ENCODE results near the gene IMP3. TPM values are rescaled to one million over a fixed set of nuclear protein-coding genes. Genes with fewer than 3 reads are reported as not detected.

The IMP3 gene
- total and polyA plus RNA-seq, 7 donors = 55.4 to 117 (median 71.1) TPM

DNA sequence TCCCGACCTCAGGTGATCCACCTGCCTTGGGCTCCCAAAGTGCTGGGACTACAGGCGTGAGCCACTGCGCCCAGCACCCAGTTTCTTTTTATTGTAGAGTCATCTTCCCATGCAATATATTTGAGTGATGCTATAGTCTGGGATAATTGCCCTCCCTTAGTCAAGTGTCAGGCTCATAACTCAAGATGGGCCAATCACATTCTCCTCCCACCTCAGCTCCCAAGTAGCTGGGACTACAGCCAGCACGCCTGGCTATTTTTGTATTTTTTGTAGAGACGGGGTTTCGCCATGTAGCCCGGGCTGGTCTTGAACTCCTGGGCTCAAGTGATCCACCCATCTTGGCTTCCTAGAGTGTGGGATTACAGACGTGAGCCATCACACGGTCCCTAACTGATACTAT, 45.7 kb downstream of the IMP3 start:
- TF ChIP-seq EP300 (IDR thresholded peaks at IDR 0.05) = no peak
- TF ChIP-seq, protein P1, sequence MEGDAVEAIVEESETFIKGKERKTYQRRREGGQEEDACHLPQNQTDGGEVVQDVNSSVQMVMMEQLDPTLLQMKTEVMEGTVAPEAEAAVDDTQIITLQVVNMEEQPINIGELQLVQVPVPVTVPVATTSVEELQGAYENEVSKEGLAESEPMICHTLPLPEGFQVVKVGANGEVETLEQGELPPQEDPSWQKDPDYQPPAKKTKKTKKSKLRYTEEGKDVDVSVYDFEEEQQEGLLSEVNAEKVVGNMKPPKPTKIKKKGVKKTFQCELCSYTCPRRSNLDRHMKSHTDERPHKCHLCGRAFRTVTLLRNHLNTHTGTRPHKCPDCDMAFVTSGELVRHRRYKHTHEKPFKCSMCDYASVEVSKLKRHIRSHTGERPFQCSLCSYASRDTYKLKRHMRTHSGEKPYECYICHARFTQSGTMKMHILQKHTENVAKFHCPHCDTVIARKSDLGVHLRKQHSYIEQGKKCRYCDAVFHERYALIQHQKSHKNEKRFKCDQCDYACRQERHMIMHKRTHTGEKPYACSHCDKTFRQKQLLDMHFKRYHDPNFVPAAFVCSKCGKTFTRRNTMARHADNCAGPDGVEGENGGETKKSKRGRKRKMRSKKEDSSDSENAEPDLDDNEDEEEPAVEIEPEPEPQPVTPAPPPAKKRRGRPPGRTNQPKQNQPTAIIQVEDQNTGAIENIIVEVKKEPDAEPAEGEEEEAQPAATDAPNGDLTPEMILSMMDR (IDR thresholded peaks at IDR 0.05) = no peak
- TF ChIP-seq POLR2AphosphoS5 (IDR thresholded peaks at IDR 0.05) = peak in 1 of 4 donors; percentile 13
- no peak for TF ChIP-seq POLR2A (IDR thresholded peaks at IDR 0.05)
- no peak overlapping the region for H3K4me3 ChIP-seq
- no peak for DNase-seq
- intact Hi-C loops (cut with DNase I) = no loop called here
- H3K36me3 ChIP-seq = peaks cover 0 to 72% (median 13%) of the 10 kb centered on the region in 4 donors
- no peaks in the 10 kb centered on the region for H3K27me3 ChIP-seq
- WGBS, 2 donors = 92 to 96% methylated on average over 9 of the region's 9 CpGs
- no peak overlapping the region for H3K27ac ChIP-seq
- peaks cover 0 to 5% (median 2%) of the 10 kb centered on the region in 4 donors for H3K4me1 ChIP-seq
- H3K9me3 ChIP-seq = no peaks in the 10 kb centered on the region

DNA sequence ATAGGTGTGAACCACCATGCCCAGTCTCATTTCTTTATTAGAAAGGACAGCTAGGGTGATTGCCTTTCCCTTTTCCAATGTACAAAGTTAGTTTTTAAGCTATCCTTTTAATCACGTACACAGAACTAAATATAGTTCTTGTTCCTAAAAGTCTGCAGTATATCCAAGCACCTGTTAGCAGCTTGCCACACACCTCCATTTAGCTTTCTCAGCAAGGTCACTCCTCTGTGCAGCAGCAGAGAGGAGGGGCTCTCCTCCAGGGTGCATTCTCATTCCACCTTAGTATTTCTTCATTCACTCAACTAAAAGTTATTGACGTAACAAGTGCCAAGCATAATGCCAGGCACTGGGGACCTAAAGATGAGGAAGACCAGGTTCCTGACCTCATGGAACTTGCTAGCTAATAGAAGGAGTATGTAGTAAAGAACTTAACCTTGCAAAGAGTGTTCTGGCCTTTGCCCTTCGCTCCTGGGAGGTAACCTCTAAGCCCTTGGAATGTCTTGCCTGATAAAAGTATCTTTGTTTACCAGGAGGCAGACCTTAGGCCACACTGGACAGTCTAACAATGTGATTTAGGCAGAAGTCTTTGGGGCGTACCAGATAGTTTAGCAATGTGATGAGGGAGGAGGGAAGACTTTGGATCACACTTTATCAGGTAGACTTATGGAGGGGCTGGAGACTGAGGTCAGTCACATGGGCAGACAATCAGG, 48.2 kb downstream of the IMP3 start:
- Histone ChIP-seq H3K4me1 (no peaks in the 10 kb centered on the region), H3K4me3 (no peak overlapping the region), H3K27me3 (no peaks in the 10 kb centered on the region), H3K27ac (no peak overlapping the region), H3K36me3 (peaks cover 0 to 47% (median 3%) of the 10 kb centered on the region in 4 donors), H3K9me3 (no peaks in the 10 kb centered on the region)
- no peak for DNase-seq
- WGBS, 2 donors = 94 to 98% methylated on average over 4 of the region's 4 CpGs
- intact Hi-C loops (cut with DNase I) = no loop called here
- TF ChIP-seq POLR2AphosphoS5 (IDR thresholded peaks at IDR 0.05) = no peak

- Histone ChIP-seq H3K4me3 (no peak overlapping the region), H3K9me3 (no peaks in the 10 kb centered on the region), H3K4me1 (no peaks in the 10 kb centered on the region), H3K36me3 (peaks cover 0 to 32% (median 0%) of the 10 kb centered on the region in 4 donors), H3K27ac (no peak overlapping the region), H3K27me3 (no peaks in the 10 kb centered on the region)
- intact Hi-C loops (cut with DNase I) = no loop called here
- DNase-seq = no peak
- 91 to 94% methylated on average over 2 of the region's 2 CpGs for WGBS, 2 donors
- no peak for TF ChIP-seq EP300 (IDR thresholded peaks at IDR 0.05)
- no peak for TF ChIP-seq POLR2A (IDR thresholded peaks at IDR 0.05)
- TF ChIP-seq, protein P1 (IDR thresholded peaks at IDR 0.05) = no peak
- no peak for TF ChIP-seq POLR2AphosphoS5 (IDR thresholded peaks at IDR 0.05)
Measured at GRCh38 chr15:75590239-75590638, 49.8 kb downstream of the IMP3 start.

Other genes with a start within 250 kb of the IMP3 start
- 10 to 100 TPM; 34.6 to 41.8 (median 39.3) TPM for gene SIN3A, start 188.5 kb downstream of the IMP3 start, total RNA-seq
- gene SIN3A, start 188.5 kb downstream of the IMP3 start, polyA plus RNA-seq = 10 to 100 TPM in 1 of 3 donors, 1 to 10 TPM in 2; 7.9 to 24.2 (median 9.0) TPM
- gene PTPN9, start 60.9 kb downstream of the IMP3 start, total RNA-seq = 10 to 100 TPM; 12.2 to 21.0 (median 17.2) TPM
- gene PTPN9, start 60.9 kb downstream of the IMP3 start, polyA plus RNA-seq = 10 to 100 TPM; 19.2 to 23.1 (median 19.8) TPM
- gene SNUPN, start 14.5 kb downstream of the IMP3 start, total RNA-seq = 10 to 100 TPM; 15.3 to 28.6 (median 21.9) TPM
- 10 to 100 TPM; 20.4 to 25.0 (median 20.8) TPM for gene SNUPN, start 14.5 kb downstream of the IMP3 start, polyA plus RNA-seq
- gene SNX33, start 7.7 kb upstream of the IMP3 start, total RNA-seq = 10 to 100 TPM; 20.1 to 32.7 (median 25.8) TPM
- 10 to 100 TPM in 2 of 3 donors, 1 to 10 TPM in 1; 9.0 to 20.9 (median 12.7) TPM for gene SNX33, start 7.7 kb upstream of the IMP3 start, polyA plus RNA-seq
- gene CSPG4, start 72.6 kb upstream of the IMP3 start, total RNA-seq = 100 to 1,000 TPM in 2 of 4 donors, 10 to 100 TPM in 2; 45.7 to 151 (median 93.9) TPM
- gene CSPG4, start 72.6 kb upstream of the IMP3 start, polyA plus RNA-seq = 1 to 10 TPM in 1 of 3 donors, under 1 TPM in 2; 0.23 to 8.4 (median 0.60) TPM
- gene UBE2Q2, start 203.2 kb upstream of the IMP3 start, total RNA-seq = 100 to 1,000 TPM in 1 of 4 donors, 10 to 100 TPM in 3; 69.5 to 101 (median 97.9) TPM
- gene UBE2Q2, start 203.2 kb upstream of the IMP3 start, polyA plus RNA-seq = 10 to 100 TPM; 16.9 to 29.4 (median 18.0) TPM

All from sigmoid colon (tissue), 7 donors.